WTC11 (cell line): ENCODE measurements around the gene PRR7. TPM values are rescaled to one million over a fixed set of nuclear protein-coding genes. Genes with fewer than 3 reads are reported as not detected.

ENCODE experiments used
- ATAC-seq: fragments of 200-7000 bp; cut with Tn5 transposase; 2 replicates; pipeline ENCODE4 v1.10.0; 2021; ENCODE audit warnings: mild to moderate bottlenecking, moderate library complexity
- CTCF ChIA-PET: fragments of 300-600 bp; sonication (Branson Sonifier 250); formaldehyde crosslinking; loops from one replicate; lab custom pipeline; 2021; ENCODE audit warnings: antibody characterized with exemption; lab: Charles Lee
- POLR2A ChIA-PET: fragments of 350-600 bp; sonication (Branson Sonifier 250); formaldehyde crosslinking; loops from one replicate; lab custom pipeline; 2021; ENCODE audit warnings: antibody characterized with exemption; lab: Charles Lee
- DNase-seq: peaks from one replicate; pipeline ENCODE4 v3.0.0; 2021; ENCODE audit warnings: low spot score
- H3K27ac Mint-ChIP-seq: 2 replicates; pipeline ENCODE4 v1.8.0; 2021; ENCODE audit warnings: mixed read lengths
- H3K27me3 Mint-ChIP-seq: 2 replicates; pipeline ENCODE4 v1.8.0; 2021; ENCODE audit warnings: low read depth, mild to moderate bottlenecking, moderate library complexity, mixed read lengths
- H3K36me3 Mint-ChIP-seq: 2 replicates; pipeline ENCODE4 v1.8.0; 2021; ENCODE audit warnings: mixed read lengths
- H3K4me1 Mint-ChIP-seq: 2 replicates; pipeline ENCODE4 v1.8.0; 2022; ENCODE audit warnings: mixed read lengths
- H3K4me3 Mint-ChIP-seq: 2 replicates; pipeline ENCODE4 v1.8.0; 2021; ENCODE audit warnings: mild to moderate bottlenecking, moderate library complexity, mixed read lengths
- H3K9me3 Mint-ChIP-seq: 2 replicates; pipeline ENCODE4 v1.8.0; 2021; ENCODE audit warnings: mixed read lengths
- FOXJ3 ChIP-seq: sonication (generic); formaldehyde crosslinking; IDR thresholded peaks from 2 replicates; pipeline ENCODE4 v1.9.0; 2021; ENCODE audit warnings: missing genetic modification reagents, mild to moderate bottlenecking, borderline replicate concordance
- GRHL2 ChIP-seq: fragments of 250-450 bp; sonication (Bioruptor Pico); IDR thresholded peaks from 2 replicates; pipeline ENCODE4 v1.8.0; 2022; ENCODE audit warnings: mild to moderate bottlenecking, moderate library complexity; ENCODE audit not compliant: insufficient replicate concordance, severe bottlenecking
- IRF2 ChIP-seq: sonication (generic); formaldehyde crosslinking; IDR thresholded peaks from 2 replicates; pipeline ENCODE4 v1.8.0; 2022; ENCODE audit warnings: low read depth, missing genetic modification reagents, borderline replicate concordance
- MXD4 ChIP-seq: fragments of 250-450 bp; sonication (Bioruptor Pico); IDR thresholded peaks from 2 replicates; pipeline ENCODE4 v1.8.0; 2021; ENCODE audit warnings: mild to moderate bottlenecking, moderate library complexity, borderline replicate concordance
- NFATC4 ChIP-seq: fragments of 250-450 bp; sonication (Bioruptor Pico); IDR thresholded peaks from 2 replicates; pipeline ENCODE4 v1.9.0; 2021; ENCODE audit warnings: mild to moderate bottlenecking
- NR1H2 ChIP-seq: sonication (generic); formaldehyde crosslinking; IDR thresholded peaks from 2 replicates; pipeline ENCODE4 v1.9.0; 2021; ENCODE audit warnings: mild to moderate bottlenecking, moderate library complexity, missing genetic modification reagents
- NR3C1 ChIP-seq: sonication (generic); formaldehyde crosslinking; conservative IDR thresholded peaks from 2 replicates; pipeline ENCODE4 v1.8.1; 2023; ENCODE audit warnings: low read depth, mild to moderate bottlenecking, missing genetic modification reagents
- OVOL2 ChIP-seq: fragments of 250-450 bp; sonication (Bioruptor Pico); IDR thresholded peaks from 2 replicates; pipeline ENCODE4 v1.9.0; 2021; ENCODE audit warnings: mild to moderate bottlenecking, borderline replicate concordance
- RORB ChIP-seq: fragments of 250-450 bp; sonication (Bioruptor Pico); IDR thresholded peaks from 2 replicates; pipeline ENCODE4 v1.9.0; 2021; ENCODE audit warnings: mild to moderate bottlenecking
- TP53 ChIP-seq: sonication (generic); formaldehyde crosslinking; IDR thresholded peaks from 2 replicates; pipeline ENCODE4 v1.8.1; 2023; ENCODE audit warnings: mild to moderate bottlenecking, missing genetic modification reagents
- ZBTB21 ChIP-seq: sonication (generic); formaldehyde crosslinking; IDR thresholded peaks from 2 replicates; pipeline ENCODE4 v1.8.1; 2023; ENCODE audit warnings: mild to moderate bottlenecking, missing genetic modification reagents, borderline replicate concordance
- ZNF121 ChIP-seq: sonication (generic); formaldehyde crosslinking; IDR thresholded peaks from 2 replicates; pipeline ENCODE4 v1.8.0; 2023; ENCODE audit warnings: missing genetic modification reagents
- ZNF219 ChIP-seq: sonication (generic); formaldehyde crosslinking; IDR thresholded peaks from 2 replicates; pipeline ENCODE4 v1.8.0; 2023; ENCODE audit warnings: missing genetic modification reagents, mild to moderate bottlenecking, borderline replicate concordance
- ZNF263 ChIP-seq: sonication (generic); formaldehyde crosslinking; IDR thresholded peaks from 2 replicates; pipeline ENCODE4 v1.8.1; 2022; ENCODE audit warnings: low read depth, mild to moderate bottlenecking, moderate library complexity, missing genetic modification reagents
- ZNF423 ChIP-seq: fragments of 250-450 bp; sonication (Bioruptor Pico); IDR thresholded peaks from 2 replicates; pipeline ENCODE4 v2.1.2; 2022; ENCODE audit warnings: mild to moderate bottlenecking, moderate library complexity
- total RNA-seq: library from RNA; stranded (reverse); gene quantifications from 3 replicates; pipeline ENCODE4 v1.2.3, GENCODE V29; 2021
- TF ChIP-seq, protein P1 (sequence below): sonication (generic); formaldehyde crosslinking; IDR thresholded peaks from 2 replicates; pipeline ENCODE4 v1.8.1; 2023; ENCODE audit warnings: mild to moderate bottlenecking, moderate library complexity, missing genetic modification reagents
- TF ChIP-seq, protein P2 (sequence below): sonication (generic); formaldehyde crosslinking; IDR thresholded peaks from 2 replicates; pipeline ENCODE4 v1.8.1; 2022; ENCODE audit warnings: low read depth, missing genetic modification reagents, borderline replicate concordance
- TF ChIP-seq, protein P3 (sequence below): fragments of 250-450 bp; sonication (Bioruptor Pico); conservative IDR thresholded peaks from 2 replicates; pipeline ENCODE4 v1.9.0; 2021; ENCODE audit warnings: mild to moderate bottlenecking
- TF ChIP-seq, protein P4 (sequence below): fragments of 250-450 bp; sonication (Bioruptor Pico); IDR thresholded peaks from 2 replicates; pipeline ENCODE4 v1.9.0; 2021; ENCODE audit warnings: mild to moderate bottlenecking
- TF ChIP-seq, protein P5 (sequence below): fragments of 250-450 bp; sonication (Bioruptor Pico); IDR thresholded peaks from 2 replicates; pipeline ENCODE4 v1.8.0; 2021; ENCODE audit warnings: mild to moderate bottlenecking
- TF ChIP-seq, protein P6 (sequence below): sonication (generic); formaldehyde crosslinking; IDR thresholded peaks from 2 replicates; pipeline ENCODE4 v1.8.0; 2023; ENCODE audit warnings: missing genetic modification reagents

The PRR7 gene
- total RNA-seq, 1 experiment from 2014 or later: 13.1 TPM

DNA sequence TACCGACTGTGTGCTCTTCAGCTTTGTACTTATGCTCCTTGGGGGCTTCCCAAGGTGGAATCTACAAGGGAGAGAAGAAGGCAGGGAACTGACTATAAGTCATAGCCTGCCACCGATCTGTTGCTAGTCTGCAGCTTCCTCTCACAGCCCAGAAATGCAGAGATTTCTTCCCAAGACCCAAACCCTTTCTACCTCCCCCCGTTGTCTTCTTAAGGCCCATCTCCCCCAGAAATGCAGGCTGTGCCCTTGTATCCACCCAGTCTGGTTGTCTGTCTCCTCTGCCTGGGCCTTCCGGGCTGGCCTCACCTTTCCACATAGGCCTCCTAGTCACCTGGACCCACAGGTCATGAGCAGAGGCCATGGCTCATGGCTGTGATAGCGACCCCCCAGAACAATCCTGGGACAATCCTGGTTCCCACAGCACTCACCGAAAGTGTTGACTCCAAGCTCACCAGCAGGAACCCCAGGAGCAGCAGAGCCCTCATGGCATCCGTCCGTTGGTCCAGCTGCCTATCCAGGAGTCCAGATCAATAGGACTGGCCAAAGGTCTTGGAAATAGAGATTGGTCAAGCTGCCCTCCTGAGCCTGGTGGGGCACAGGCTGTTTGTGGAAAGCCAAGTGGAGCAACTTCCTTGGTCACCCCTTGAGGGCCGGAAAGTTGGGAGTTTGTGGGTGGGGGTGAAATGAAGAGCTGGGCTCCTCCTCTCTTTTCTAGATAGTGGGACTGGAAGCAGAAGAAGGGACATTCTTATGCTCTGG is 37.4 kb upstream of the PRR7 start, which contains the start of gene F12:
F12 (minus strand) TSS at position 522 of the 759 bp plus-strand sequence; CDS start at position 485, 37 bp downstream.
- CTCF ChIA-PET: interaction anchor here (1.3 to 2.1 kb wide), 4 partner anchors 19 to 100 kb away, joined by 5 to 16 read pairs (median 8); no protein-coding TSS in a partner anchor
- Mint-ChIP-seq H3K4me3 (no peak within 1 kb of the TSS), H3K36me3 (no peaks in the 10 kb centered on the region), H3K27ac (no peak within 1 kb of the TSS), H3K9me3 (no peaks in the 10 kb centered on the region), H3K4me1 (no peaks in the 10 kb centered on the region), H3K27me3 (peaks cover 88% of the 10 kb centered on the region)
- ATAC-seq: no peak
- no peak for DNase-seq
- TF ChIP-seq ZNF121 (CRISPR knock-in tag) (no peak), NFATC4 (CRISPR knock-in tag) (no peak), FOXJ3 (CRISPR knock-in tag) (no peak), TP53 (CRISPR knock-in tag) (no peak), NR1H2 (CRISPR knock-in tag) (no peak)
- TF ChIP-seq, protein P1, sequence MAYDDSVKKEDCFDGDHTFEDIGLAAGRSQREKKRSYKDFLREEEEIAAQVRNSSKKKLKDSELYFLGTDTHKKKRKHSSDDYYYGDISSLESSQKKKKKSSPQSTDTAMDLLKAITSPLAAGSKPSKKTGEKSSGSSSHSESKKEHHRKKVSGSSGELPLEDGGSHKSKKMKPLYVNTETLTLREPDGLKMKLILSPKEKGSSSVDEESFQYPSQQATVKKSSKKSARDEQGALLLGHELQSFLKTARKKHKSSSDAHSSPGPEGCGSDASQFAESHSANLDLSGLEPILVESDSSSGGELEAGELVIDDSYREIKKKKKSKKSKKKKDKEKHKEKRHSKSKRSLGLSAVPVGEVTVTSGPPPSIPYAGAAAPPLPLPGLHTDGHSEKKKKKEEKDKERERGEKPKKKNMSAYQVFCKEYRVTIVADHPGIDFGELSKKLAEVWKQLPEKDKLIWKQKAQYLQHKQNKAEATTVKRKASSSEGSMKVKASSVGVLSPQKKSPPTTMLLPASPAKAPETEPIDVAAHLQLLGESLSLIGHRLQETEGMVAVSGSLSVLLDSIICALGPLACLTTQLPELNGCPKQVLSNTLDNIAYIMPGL (CRISPR knock-in tag): no peak
- POLR2A ChIA-PET: no interaction called here

DNA sequence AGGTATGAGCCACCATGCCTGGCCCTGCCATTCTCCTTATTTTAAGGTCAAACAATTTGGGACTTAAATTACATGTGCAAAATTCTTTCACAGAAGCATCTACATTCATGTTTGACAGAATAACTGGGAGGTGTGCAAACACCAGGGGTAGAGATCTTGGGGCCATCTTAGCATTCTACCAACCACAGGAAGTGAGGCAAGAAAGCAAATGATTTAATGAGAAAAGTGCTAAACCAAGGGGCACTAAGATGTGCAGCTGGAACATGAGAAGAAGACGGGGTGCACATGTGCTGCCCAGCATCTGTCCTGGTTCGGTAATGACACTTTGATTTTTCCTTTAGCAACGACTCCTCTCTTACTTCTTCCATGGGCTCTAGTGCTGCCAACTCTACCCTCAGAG is 36.0 kb upstream of the PRR7 start:
- Mint-ChIP-seq H3K9me3 (no peaks in the 10 kb centered on the region), H3K27ac (no peak overlapping the region), H3K4me3 (no peak overlapping the region), H3K36me3 (no peaks in the 10 kb centered on the region), H3K4me1 (no peaks in the 10 kb centered on the region), H3K27me3 (peaks cover 84% of the 10 kb centered on the region)
- CTCF ChIA-PET: no interaction called here
- ATAC-seq (no peak), DNase-seq (no peak)
- POLR2A ChIA-PET: no interaction called here
- TF ChIP-seq, protein P2, sequence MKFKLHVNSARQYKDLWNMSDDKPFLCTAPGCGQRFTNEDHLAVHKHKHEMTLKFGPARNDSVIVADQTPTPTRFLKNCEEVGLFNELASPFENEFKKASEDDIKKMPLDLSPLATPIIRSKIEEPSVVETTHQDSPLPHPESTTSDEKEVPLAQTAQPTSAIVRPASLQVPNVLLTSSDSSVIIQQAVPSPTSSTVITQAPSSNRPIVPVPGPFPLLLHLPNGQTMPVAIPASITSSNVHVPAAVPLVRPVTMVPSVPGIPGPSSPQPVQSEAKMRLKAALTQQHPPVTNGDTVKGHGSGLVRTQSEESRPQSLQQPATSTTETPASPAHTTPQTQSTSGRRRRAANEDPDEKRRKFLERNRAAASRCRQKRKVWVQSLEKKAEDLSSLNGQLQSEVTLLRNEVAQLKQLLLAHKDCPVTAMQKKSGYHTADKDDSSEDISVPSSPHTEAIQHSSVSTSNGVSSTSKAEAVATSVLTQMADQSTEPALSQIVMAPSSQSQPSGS (CRISPR knock-in tag): no peak
- TF ChIP-seq GRHL2 (CRISPR knock-in tag) (no peak), ZBTB21 (CRISPR knock-in tag) (no peak), ZNF263 (CRISPR knock-in tag) (no peak), ZNF219 (CRISPR knock-in tag) (no peak), OVOL2 (no peak), MXD4 (CRISPR knock-in tag) (no peak), NR3C1 (CRISPR knock-in tag) (no peak), RORB (CRISPR knock-in tag) (no peak), ZNF423 (CRISPR knock-in tag) (no peak), IRF2 (no peak)
- TF ChIP-seq, protein P3, sequence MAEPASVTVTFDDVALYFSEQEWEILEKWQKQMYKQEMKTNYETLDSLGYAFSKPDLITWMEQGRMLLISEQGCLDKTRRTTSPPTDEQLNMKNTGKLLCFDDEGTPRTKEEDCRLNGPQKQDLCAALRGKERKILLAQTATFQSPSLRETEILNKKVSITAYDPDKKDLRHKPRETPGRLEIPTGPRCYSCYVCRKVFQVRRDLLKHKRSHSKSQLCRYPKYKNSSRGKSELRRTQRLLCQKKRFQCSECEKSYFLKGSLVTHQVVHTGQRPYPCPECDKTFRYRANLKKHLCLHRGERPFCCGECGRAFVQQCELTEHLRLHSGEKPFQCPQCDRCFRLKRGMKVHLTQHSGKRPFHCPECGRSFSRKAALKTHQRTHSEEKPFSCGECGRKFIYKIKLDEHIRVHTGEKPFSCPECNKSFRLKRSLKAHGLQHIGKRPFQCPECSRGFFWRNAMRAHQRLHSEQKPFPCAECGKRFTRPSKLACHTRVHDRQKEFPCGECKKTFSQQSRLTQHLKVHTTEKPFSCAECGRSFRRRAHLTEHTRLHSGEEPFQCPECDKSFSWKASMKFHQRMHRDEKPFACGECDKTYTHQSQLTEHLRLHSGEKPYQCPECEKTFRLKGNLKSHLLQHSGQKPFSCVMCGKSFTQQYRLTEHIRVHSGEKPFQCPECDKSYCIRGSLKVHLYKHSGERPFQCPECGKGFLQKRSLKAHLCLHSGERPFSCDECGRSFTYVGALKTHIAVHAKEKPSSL: no peak
- TF ChIP-seq, protein P4, sequence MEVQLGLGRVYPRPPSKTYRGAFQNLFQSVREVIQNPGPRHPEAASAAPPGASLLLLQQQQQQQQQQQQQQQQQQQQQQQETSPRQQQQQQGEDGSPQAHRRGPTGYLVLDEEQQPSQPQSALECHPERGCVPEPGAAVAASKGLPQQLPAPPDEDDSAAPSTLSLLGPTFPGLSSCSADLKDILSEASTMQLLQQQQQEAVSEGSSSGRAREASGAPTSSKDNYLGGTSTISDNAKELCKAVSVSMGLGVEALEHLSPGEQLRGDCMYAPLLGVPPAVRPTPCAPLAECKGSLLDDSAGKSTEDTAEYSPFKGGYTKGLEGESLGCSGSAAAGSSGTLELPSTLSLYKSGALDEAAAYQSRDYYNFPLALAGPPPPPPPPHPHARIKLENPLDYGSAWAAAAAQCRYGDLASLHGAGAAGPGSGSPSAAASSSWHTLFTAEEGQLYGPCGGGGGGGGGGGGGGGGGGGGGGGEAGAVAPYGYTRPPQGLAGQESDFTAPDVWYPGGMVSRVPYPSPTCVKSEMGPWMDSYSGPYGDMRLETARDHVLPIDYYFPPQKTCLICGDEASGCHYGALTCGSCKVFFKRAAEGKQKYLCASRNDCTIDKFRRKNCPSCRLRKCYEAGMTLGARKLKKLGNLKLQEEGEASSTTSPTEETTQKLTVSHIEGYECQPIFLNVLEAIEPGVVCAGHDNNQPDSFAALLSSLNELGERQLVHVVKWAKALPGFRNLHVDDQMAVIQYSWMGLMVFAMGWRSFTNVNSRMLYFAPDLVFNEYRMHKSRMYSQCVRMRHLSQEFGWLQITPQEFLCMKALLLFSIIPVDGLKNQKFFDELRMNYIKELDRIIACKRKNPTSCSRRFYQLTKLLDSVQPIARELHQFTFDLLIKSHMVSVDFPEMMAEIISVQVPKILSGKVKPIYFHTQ (CRISPR knock-in tag): no peak
- TF ChIP-seq, protein P5, sequence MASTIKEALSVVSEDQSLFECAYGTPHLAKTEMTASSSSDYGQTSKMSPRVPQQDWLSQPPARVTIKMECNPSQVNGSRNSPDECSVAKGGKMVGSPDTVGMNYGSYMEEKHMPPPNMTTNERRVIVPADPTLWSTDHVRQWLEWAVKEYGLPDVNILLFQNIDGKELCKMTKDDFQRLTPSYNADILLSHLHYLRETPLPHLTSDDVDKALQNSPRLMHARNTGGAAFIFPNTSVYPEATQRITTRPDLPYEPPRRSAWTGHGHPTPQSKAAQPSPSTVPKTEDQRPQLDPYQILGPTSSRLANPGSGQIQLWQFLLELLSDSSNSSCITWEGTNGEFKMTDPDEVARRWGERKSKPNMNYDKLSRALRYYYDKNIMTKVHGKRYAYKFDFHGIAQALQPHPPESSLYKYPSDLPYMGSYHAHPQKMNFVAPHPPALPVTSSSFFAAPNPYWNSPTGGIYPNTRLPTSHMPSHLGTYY: no peak
- TF ChIP-seq, protein P6, sequence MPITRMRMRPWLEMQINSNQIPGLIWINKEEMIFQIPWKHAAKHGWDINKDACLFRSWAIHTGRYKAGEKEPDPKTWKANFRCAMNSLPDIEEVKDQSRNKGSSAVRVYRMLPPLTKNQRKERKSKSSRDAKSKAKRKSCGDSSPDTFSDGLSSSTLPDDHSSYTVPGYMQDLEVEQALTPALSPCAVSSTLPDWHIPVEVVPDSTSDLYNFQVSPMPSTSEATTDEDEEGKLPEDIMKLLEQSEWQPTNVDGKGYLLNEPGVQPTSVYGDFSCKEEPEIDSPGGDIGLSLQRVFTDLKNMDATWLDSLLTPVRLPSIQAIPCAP (CRISPR knock-in tag): no peak
